Muscle of leg (tissue), 11 donors: ENCODE measurements around the gene MYO5A. TPM values are rescaled to one million over a fixed set of nuclear protein-coding genes. Genes with fewer than 3 reads are reported as not detected.

Experiments used
- DNase-seq: peaks from one replicate; pipeline ENCODE4 v3.0.0; 2013
- H3K27ac ChIP-seq: one replicate; pipeline ENCODE4 v1.5.1; 2013; ENCODE audit warnings: mild to moderate bottlenecking, low read length, control low read depth
- H3K27me3 ChIP-seq: one replicate; pipeline ENCODE4 v1.6.1; 2013; ENCODE audit warnings: low read length; ENCODE audit not compliant: control insufficient read depth, insufficient read depth
- H3K36me3 ChIP-seq: one replicate; pipeline ENCODE4 v1.6.1; 2013; ENCODE audit warnings: low read length; ENCODE audit not compliant: control insufficient read depth, insufficient read depth
- H3K4me1 ChIP-seq: one replicate; pipeline ENCODE4 v1.6.1; 2013; ENCODE audit warnings: low read length; ENCODE audit not compliant: control insufficient read depth, insufficient read depth
- H3K4me3 ChIP-seq: one replicate; pipeline ENCODE4 v1.5.1; 2013; ENCODE audit warnings: low read length, control low read depth
- H3K9me3 ChIP-seq: replicated peaks from 2 replicates; pipeline ENCODE4 v1.6.1; 2013; ENCODE audit warnings: low read depth, low read length; ENCODE audit not compliant: control insufficient read depth
- WGBS: methylation state at CpG from one replicate; pipeline ENCODE4 v1.1.5; 2013; ENCODE audit warnings: missing lambda C conversion rate; ENCODE audit not compliant: insufficient coverage; 5-methylcytosine and 5-hydroxymethylcytosine counted together
- polyA plus RNA-seq, 8 donors: library from polyadenylated mRNA; unstranded; fragments of 120-200 nt; gene quantifications; one replicate each; pipeline versions ENCODE4 v1.2.1 to v1.2.3, GENCODE V29; 2013; ENCODE audit warnings: inconsistent platforms in 1 of 8, low replicate concordance in 1 of 8; ENCODE audit not compliant: insufficient read length in 8 of 8, insufficient read depth in 1 of 8
- total RNA-seq: library from RNA; stranded (reverse); fragments of 120-200 nt; gene quantifications from one replicate; pipeline ENCODE4 v1.2.4, GENCODE V29; 2013

MYO5A gene
- total and polyA plus RNA-seq, 9 donors = 3.9 to 9.9 (median 6.9) TPM

DNA sequence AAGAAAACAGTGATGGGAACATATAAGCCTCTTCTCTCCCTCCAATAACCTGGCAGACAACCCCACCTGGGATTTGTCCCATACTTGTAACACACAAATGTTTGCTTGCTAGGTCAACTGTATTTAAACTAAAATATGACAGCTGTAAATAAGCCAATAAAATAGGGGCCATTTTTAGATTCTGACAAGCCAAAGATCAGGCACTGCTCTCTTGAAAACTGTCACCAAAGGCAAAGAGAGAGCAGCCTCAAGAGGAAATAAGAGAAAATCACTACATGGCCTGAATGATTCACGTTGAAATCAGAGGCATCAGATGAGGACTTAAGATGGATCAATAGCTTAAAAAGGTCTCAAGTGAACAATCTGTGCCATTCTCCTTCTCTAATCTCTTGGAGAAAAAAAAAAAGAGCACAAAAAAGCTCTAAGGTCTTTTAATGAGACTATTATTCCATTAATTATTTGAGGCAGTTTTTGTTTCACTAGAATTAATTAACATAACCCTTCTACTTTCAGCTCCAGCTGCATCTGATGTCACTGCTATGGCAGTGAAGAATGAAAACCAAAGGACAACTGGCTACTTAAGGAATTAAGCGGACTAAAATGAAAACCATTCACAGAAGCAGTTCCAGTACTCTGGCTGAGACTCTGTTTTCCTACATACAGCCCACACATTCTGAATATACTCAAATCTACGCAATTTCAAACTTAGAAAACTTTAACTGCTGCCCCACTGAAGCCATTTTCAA is 19.0 kb downstream of the MYO5A start:
- no peak overlapping the region for H3K27ac ChIP-seq
- no peak for DNase-seq
- no peaks in the 10 kb centered on the region for H3K9me3 ChIP-seq
- WGBS = 79% methylated on average over 2 of the region's 3 CpGs
- no peak overlapping the region for H3K4me3 ChIP-seq
- H3K36me3 ChIP-seq = no peaks in the 10 kb centered on the region
- H3K4me1 ChIP-seq = no peaks in the 10 kb centered on the region
- H3K27me3 ChIP-seq = no peaks in the 10 kb centered on the region

DNA sequence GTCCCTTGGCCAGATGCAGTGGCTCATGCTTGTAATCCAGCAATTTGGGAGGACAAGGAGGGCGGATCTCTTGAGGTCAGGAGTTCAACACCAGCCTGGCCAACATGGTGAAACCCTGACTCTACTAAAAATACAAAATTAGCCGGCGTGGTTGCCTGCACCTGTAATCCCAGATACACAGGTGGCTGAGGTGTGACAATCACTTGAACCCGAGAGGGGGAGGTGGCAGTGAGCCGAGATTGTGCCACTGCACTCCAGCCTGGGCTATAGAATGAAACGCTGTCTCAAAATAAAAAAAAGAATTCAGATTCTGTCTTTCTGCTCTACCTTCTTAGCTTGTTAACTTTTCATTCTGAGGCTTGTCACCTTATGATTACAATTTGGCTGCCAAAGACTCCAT is 22.1 kb downstream of the MYO5A start:
- WGBS = 70% methylated on average over 3 of the region's 6 CpGs
- Histone ChIP-seq H3K4me1 (no peaks in the 10 kb centered on the region), H3K36me3 (no peaks in the 10 kb centered on the region), H3K27me3 (no peaks in the 10 kb centered on the region), H3K4me3 (no peak overlapping the region), H3K9me3 (no peaks in the 10 kb centered on the region), H3K27ac (no peak overlapping the region)
- DNase-seq = no peak

DNA sequence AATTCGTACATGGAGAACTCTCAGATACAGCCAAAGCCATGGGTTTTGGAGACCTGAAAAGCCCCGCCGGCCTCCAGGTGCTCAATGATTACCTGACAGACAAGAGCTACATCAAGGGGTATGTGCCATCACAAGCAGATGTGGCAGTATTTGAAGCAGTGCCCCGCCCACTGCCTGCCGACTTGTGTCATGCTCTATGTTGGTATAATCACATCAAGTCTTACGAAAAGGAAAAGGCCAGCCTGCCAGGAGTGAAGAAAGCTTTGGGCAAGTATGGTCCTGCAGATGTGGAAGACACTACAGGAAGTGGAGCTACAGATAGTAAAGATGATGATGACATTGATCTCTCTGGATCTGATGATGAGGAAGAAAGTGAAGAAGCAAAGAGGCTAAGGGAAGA is 23.5 kb downstream of the MYO5A start:
- DNase-seq = no peak
- H3K4me1 ChIP-seq = no peaks in the 10 kb centered on the region
- H3K27ac ChIP-seq = no peak overlapping the region
- 86% methylated on average over 5 of the region's 6 CpGs for whole genome bisulfite sequencing
- no peaks in the 10 kb centered on the region for H3K36me3 ChIP-seq
- no peak overlapping the region for H3K4me3 ChIP-seq
- H3K27me3 ChIP-seq = no peaks in the 10 kb centered on the region
- H3K9me3 ChIP-seq = no peaks in the 10 kb centered on the region

DNA sequence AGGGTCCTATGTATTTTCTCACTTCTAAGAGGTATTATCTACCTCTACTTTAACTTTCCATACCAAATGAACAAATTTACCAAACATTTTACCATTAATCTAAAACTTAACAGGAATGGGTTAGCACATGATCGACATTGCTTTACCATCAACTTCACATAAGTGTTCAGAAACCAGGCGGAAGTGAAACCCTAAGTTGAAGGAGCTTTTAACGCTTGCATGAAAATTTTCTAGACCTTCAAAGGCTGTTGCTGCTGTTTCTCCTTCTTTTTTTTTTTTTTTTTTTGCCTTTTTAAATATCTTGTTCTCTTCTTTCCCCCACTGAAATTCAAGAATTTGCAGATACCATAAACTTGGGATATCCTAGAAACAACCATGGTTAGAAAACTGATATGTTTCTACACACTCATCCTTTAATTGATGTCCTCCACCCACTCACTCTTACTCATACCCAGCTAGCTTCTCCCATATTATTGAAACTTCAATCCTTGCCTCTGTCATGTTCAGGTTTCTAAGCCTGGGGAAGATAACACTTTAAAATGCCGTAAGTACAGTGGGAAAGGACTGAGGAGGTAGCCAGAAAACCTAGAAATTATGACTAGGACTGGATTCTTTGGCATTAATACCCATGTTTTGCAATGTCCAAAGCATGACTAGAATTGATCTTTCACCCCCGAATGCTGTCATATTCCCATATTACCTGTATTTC is 24.7 kb downstream of the MYO5A start:
- Histone ChIP-seq H3K27ac (no peak overlapping the region), H3K27me3 (no peaks in the 10 kb centered on the region)

DNA sequence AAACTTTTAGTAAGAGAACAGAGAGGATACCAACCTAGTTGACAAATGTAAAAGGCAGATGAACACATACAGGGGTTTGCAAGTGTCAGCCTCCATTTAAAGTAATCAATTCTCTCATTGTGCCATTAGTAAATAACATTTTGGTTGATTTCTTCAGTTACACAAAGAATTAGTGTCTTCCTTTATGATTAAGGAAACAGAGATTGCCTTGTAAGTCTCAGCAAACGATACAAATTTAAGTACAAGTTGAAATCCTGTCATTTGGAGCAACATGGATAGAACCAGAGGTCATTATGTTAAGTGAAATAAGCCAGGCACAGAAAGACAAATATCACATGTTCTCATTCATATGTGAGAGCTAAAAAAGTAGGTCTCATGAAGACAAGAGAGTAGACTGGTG is 26.1 kb downstream of the MYO5A start:
- Histone ChIP-seq H3K4me3 (no peak overlapping the region), H3K27ac (no peak overlapping the region), H3K27me3 (no peaks in the 10 kb centered on the region), H3K9me3 (no peaks in the 10 kb centered on the region), H3K4me1 (no peaks in the 10 kb centered on the region), H3K36me3 (no peaks in the 10 kb centered on the region)
- no peak for DNase-seq
- WGBS = no CpG with 5 or more reads among the region's 1 CpG

More for the DNA sequence above, 24.7 kb downstream of the MYO5A start:
- Histone ChIP-seq H3K9me3 (no peaks in the 10 kb centered on the region), H3K36me3 (no peaks in the 10 kb centered on the region), H3K4me1 (no peaks in the 10 kb centered on the region), H3K4me3 (no peak overlapping the region)
- DNase-seq = peak; percentile 60
- WGBS = 89% methylated on average over 3 of the region's 5 CpGs

DNA sequence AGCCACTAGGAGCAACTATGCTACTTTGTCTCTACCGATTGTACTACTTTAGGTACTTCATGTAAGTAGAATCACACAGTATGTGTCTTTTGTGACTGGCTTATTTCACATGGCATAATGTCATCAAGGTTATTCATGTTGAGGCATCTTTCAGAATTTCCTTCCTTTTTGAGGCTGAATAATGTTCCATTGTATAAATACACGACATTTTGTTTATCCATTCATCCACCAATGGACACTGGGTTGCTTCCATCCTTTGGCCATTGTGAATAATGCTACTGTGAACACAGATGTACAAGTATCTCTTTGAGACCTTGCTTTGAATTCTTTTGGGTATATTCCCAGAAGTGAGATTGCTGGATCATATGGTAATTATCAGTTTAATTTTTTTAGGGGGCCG is 29.2 kb downstream of the MYO5A start:
- H3K4me3 ChIP-seq = no peak overlapping the region
- H3K9me3 ChIP-seq = no peaks in the 10 kb centered on the region
- DNase-seq = no peak
- no peak overlapping the region for H3K27ac ChIP-seq
- no peaks in the 10 kb centered on the region for H3K27me3 ChIP-seq
- H3K36me3 ChIP-seq = no peaks in the 10 kb centered on the region
- no CpG with 5 or more reads among the region's 3 CpGs for WGBS
- H3K4me1 ChIP-seq = no peaks in the 10 kb centered on the region

DNA sequence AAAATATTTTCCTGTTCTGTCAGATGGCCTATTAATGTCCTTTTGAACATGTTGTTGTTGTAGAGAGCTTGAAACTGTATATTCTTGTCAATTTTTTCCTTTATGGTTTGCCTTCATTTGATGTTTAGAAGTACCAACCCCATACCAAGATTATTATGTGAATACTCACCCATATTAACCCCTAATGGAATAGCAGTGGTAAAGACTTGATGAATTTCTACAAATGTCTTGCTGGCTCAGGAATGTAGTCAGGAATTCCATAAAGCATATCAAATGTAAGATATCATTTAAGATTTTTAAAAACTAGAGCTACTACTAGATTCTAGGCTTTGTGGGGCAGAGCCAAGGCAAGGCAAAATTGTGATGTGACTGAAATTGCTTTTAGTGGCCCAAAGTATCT is 30.0 kb downstream of the MYO5A start:
- H3K27me3 ChIP-seq = no peaks in the 10 kb centered on the region
- no peak overlapping the region for H3K27ac ChIP-seq
- DNase-seq = no peak
- H3K9me3 ChIP-seq = no peaks in the 10 kb centered on the region
- no peaks in the 10 kb centered on the region for H3K36me3 ChIP-seq
- H3K4me3 ChIP-seq = no peak overlapping the region
- no peaks in the 10 kb centered on the region for H3K4me1 ChIP-seq

DNA sequence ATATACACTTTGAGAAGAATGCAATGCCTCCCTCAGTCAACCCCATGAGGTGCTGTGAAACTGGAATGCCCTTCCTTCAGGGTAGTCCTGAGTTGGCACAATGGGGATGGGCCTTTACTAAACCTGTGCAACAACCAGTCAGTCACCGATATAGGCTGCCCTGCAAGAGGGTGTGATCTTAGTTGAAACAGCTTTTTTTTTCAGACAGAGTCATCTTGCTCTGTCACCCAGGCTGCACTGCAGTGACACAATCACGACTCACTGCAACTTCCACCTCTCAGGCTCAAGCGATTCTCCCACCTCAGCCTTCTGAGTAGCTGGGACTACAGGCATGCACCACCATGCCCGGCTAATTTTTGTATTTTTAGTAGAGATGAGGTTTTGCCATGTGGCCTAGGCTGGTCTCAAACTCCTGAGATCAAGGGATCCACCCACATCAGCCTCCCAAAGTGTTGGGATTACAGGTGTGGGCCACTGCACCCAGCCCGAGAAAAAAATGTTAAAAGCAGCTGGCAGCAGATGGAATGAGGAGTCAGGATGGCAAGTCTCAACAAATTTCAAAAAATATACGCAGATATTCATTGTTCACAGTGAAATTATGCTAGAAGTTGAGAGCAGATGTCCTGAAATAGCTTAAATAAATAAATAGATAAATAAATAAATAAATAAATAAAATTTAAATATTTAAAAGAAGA is 31.8 kb downstream of the MYO5A start:
- DNase-seq = no peak
- Histone ChIP-seq H3K36me3 (no peaks in the 10 kb centered on the region), H3K9me3 (no peaks in the 10 kb centered on the region), H3K27ac (no peak overlapping the region), H3K27me3 (no peaks in the 10 kb centered on the region), H3K4me3 (no peak overlapping the region), H3K4me1 (no peaks in the 10 kb centered on the region)
- 67% methylated on average over 1 of the region's 6 CpGs for WGBS

DNA sequence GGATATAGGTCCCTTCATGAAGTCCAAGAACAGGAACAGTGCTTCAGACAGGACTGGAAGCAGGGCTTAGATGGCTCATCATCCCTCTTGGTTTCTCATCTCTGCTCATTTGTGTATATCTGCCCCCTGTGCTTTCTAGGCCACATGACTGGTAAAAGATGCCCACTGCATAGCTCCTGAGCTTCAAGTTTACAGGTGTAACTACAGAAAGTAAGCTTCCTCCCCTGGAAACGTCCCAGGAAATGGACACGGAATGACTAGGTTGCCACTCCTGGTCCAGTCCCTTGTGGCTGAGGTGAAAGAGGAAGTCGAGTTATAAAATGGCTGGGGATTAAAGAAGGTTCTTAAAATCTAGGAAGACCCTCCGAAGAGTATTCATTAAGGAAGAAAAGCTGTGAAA is 32.5 kb downstream of the MYO5A start:
- no peaks in the 10 kb centered on the region for H3K27me3 ChIP-seq
- DNase-seq = no peak
- H3K4me1 ChIP-seq = no peaks in the 10 kb centered on the region
- no peaks in the 10 kb centered on the region for H3K36me3 ChIP-seq
- H3K4me3 ChIP-seq = no peak overlapping the region
- no peaks in the 10 kb centered on the region for H3K9me3 ChIP-seq
- H3K27ac ChIP-seq = no peak overlapping the region
- WGBS = 60% methylated on average over 1 of the region's 4 CpGs

DNA sequence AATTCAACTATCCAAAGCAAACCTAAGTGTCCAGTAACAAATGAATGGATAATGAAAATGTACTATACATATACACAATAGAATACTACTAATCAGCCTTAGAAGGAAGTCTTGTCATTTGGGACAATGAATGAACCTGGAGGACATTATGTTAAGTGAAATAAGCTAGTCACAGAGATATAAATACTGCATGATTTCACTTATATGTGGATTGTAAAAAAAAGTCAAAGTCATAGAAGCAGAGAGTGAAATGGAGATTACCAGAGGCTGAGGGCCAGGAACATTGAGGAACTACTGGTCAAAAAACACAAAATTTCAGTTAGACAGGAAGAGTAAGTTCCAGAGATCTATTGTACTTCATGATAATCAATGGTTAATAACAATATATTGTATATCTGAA is 33.6 kb downstream of the MYO5A start:
- no peak for DNase-seq
- no peaks in the 10 kb centered on the region for H3K27me3 ChIP-seq

More for the DNA sequence above, 33.6 kb downstream of the MYO5A start:
- Histone ChIP-seq H3K4me1 (no peaks in the 10 kb centered on the region), H3K27ac (no peak overlapping the region), H3K36me3 (no peaks in the 10 kb centered on the region), H3K4me3 (no peak overlapping the region), H3K9me3 (no peaks in the 10 kb centered on the region)
